ENCODE data around the gene HECTD1.
A peak's percentile ranks its signal among the peaks of the same experiment; 100 is the strongest.
"Not testable (repeated sequence)": the region's sequence is repeated elsewhere in the genome, so short reads cannot be mapped to it uniquely, and the experiment has no call there.

Gene HECTD1

DNA sequence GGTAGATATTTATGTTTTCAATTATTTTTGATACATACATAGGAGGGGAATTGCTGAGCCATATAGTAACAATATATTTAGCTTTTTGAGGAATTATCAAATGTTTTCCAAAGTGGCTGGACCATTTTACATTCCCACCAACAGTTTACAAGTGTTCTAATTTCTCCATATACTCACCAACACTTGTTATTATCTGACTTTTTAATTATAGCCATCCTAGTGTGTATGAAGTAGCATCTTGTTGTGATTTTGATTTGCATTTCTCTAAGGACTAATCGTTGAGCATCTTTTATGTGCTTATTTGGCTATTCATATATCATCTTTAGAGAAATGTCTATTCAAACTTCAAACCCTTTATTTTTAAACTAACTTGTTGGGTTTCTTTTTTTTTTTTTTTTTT lies 17.2 kb upstream of the HECTD1 start:
- ATAC-seq, result no peak

DNA sequence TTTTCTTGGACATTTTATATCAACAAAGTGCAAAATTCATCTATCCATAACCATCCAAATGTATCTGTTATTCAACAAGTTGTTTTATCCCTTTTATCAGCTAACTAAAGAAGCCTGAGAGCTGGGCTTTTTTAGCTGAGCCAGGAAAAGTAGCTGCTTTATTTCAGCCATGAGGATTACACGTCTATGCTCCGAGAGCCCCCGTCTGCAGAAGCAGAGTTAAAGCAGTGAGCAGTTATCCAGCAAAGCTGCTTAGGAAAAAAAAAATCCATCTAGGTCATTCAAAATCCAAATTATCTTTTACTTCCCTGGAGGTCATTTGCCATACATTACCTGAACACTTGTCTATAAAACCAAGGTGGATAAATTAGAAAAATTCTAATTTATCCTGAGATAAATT lies 15.7 kb upstream of the HECTD1 start:
- no peak for ATAC-seq

DNA sequence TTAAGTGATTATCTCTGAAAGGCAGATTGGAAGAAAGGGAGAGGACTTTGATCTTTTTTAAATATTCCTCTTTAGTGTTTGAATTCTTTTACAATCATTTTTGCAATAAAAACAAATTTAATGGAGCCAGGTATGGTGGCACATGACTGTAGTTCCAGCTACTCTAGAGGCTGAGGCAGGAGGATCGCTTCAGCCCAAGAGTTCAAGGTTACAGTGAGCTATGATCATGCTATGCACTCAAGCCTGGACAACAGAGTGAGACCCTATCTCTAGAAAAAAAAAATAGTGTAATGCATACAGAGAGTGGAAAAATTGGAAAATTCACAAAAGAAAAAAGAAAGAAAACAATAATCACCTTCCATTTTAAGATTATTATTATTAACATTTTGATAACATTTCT lies 15.2 kb upstream of the HECTD1 start:
- no peak for ATAC-seq

DNA sequence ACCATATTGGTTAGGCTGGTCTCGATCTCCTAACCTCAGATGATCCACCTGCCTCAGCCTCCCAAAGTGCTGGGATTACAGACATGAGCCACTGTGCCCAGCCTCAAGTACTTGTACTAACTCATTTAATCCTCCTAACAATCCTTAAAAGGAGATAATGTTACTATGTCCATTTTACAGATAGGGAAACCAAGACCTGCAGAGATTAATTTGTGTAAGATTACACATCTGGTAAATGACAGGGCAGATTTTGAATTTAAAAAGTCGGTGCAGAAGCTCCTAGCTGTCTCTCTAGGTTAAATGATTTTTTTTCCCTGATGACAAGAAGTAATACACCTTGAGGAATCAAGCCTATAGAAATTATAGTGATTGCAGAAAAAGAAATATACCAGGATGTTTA lies 13.7 kb upstream of the HECTD1 start:
- ATAC-seq, result no peak

DNA sequence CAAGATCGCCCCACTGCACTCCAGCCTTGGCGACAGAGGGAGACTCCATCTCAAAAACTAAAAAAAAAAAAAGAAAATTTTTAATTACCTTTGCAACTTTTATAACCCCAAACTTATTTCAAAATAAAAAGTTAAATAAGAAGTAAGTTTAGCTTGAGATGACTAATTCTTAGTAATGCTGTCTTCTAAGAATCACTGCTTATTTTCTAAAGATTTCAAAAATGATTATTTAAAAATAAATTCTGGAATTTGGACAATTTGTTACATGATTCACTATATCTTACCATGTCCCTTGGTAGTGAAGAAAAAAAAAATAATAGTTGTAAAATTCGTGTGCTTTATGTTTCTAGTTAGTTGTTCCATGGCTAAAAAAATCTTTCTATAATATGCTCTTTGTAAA lies 11.6 kb upstream of the HECTD1 start:
- ATAC-seq, result no peak

DNA sequence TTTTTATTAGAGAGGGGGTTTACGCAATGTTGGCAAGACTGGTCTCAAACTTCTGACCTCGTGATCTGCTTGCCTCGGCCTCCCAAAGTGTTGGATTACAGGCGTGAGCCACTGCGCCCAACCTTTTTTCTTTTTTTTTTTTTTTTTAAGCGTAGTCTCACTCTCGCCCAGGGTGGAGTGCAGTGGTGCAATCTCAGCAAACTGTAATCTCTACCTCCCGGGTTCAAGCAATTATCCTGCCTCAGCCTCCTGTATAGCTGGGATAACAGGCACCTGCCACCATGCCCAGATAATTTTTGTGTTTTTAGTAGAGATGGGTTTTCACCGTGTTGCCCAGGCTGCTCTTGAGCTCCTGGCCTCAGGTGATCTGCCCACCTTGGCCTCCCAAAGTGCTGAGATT lies 8.8 kb upstream of the HECTD1 start:
- no peak for ATAC-seq

DNA sequence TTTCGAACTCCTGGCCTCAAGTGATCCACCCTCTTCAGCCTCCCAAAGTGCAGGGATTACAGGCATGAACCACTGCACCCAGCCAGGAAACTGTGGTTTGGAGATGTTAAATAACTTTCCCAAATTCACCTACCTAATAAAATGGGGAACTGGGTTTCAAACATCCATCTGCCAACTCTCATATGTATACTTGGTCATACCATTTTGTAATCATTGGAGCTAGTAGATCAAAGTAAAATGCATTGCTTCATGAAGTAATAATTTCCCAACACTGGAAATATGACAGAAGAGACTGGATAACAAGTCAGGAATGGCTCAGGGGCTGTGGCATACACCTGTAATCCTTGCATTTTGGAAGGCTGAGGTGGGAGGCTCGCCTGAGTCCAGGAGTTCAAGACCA lies 5.3 kb upstream of the HECTD1 start:
- no peak for ATAC-seq

DNA sequence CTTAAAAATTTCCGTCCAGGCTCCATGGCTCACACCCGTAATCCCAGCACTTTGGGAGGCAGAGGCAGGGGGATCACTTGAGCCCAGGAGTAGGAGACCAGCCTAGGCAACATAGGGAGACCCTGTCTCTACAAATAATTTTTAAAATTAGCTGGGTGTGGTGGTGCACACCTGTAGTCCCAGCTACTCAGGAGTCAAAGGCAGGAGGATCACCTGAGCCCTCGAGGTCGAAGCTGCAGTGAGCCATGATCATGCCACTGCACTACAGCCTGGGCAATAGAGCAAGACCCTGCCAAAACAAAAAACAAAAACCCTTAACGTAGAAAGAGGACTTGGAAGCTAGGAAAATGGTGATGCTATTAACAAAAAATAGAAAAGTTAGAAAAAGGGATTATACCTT lies 2.0 kb upstream of the HECTD1 start:
- ATAC-seq, result no peak

DNA sequence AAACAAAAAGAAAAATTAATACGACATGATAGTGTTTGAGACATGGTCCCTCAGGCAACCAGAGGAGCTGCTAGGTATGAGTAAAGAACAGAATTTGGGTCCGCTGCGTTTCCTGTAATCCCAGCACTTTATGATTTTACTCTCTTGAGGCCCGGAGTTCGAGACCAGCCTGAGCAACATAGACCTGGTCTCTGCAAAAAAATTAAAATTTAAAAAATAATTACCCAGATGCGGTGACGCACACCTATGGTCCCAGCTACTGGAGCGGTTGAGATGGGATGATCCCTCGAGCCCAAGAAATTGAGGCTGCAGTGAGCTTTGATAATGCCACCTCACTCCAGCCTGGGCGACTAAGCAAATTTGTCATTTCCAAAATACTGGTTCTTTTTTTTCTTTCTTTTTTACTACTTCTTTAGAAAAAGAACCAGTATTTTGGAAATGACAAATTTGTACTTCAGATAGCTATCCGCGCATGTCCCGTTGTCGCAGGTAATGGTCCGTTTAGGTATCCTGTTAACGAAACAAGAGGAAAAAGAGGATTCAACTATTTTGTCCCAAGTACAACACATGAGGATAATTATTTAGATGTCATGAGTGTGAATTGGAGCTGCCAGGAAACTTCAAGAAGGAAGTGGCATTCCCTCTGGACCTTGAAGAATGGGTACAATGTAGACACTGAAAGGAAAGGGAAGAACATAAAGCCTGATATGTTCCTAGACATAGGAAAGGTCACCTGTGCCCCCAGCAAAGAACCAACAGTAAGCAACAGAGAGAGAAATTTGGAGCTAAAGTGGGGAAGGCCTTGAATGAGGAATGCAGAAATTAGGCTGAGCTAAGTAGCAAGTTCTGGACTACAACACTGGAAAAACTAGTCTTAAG lies 1.2 kb upstream of the HECTD1 start:
- no peak for ATAC-seq

DNA sequence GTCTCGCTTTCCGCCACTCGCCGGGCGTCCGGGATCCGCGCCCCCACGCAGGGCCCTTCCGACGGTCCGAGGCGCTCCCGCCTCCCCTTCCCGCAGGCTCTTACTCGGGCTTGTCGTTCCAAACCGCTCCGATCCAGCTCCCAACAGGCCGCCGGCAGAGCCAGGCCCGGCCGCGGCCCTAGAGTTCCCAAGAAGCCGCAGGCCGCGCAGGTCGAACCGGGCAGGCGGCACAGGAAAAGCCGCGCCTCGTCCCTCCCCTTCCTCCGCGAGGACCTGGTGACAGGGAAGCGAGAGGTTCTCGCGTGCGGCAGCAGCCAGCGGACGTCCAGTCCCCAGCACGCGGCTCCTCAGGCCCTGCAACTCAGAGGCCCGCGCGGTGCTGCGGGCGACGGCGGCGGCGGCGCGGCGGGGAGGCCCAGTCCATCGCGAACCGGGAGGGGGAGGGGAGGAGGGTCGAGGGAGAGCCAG lies 272 bp downstream of the HECTD1 start:
- ATAC-seq, result peak; percentile 21 to 24

DNA sequence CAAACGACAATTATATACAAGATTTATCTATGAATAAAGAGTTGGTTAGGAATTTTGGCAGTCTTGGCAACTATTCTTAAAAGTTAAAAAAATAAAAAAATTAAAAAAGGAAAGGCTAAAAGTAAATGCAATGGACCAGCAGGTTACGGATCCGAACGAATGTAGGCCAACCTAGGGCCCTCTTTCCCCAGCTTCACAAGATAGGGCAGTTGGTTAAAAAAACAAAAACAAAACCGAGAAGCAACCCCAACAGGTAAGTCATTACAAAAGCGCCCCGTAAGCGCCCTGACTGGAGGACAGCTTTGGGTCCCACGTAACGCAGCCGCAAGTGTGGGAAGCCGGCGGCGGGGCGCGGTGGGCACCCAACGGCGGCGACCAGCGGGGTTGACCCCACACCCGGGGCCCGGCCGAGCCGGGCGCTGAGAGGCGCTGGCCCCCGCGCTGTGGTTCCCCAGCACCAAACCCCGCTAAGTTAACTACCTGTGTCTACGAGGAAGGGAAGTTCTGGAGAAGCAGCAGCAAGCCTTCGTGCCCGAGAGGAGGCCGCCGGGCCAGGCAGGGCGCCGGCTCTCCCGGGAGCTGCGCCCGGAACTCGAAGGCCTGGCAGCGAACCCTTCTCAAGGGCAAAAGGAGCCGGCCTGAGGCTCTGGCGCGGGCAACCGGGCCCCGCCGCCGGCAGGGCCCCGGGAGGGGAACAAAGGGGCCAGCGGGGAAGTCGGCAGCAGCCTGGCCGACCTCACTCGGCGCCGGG lies 882 bp downstream of the HECTD1 start:
- peak; percentile 11 to 21 for ATAC-seq

DNA sequence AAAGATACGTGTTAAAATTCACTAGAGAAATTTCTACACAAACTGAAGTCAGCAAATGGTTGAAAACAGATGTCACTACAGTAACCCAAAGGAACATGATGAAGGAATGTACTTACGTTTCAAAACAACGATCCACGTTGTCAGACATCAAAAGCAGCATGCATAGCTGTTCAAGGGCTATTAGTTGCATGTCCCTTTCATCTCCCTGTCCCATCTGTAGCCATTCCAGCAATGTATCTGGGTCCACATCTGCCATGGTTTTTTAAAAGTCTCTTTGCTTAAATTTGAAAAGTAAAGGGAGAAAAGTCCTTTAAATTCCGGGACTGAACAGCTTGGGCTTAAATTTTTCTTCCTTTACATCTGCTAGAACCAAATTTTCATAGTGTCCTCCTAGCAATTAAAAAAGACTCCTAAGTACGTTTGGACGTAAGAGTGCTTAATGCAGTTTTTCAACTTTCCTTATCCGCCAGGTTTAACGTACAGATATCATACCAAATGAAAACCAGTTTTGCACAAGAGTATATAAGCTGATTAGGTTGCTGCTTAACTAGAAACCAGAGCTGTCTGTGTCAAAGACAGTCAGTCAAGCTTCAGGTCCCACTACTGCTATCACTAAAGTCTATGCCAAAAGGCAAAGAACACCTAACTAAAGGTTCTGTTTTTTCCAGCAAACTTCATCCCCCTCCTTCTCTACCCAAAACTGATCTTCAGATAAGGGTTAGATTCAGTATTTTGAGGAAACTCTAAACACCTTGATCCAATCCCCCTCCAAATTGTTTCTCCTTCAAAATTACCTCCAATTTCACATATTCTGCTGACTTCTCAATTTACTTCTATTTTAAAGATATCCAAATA lies 1.7 kb downstream of the HECTD1 start:
- no peak for ATAC-seq

DNA sequence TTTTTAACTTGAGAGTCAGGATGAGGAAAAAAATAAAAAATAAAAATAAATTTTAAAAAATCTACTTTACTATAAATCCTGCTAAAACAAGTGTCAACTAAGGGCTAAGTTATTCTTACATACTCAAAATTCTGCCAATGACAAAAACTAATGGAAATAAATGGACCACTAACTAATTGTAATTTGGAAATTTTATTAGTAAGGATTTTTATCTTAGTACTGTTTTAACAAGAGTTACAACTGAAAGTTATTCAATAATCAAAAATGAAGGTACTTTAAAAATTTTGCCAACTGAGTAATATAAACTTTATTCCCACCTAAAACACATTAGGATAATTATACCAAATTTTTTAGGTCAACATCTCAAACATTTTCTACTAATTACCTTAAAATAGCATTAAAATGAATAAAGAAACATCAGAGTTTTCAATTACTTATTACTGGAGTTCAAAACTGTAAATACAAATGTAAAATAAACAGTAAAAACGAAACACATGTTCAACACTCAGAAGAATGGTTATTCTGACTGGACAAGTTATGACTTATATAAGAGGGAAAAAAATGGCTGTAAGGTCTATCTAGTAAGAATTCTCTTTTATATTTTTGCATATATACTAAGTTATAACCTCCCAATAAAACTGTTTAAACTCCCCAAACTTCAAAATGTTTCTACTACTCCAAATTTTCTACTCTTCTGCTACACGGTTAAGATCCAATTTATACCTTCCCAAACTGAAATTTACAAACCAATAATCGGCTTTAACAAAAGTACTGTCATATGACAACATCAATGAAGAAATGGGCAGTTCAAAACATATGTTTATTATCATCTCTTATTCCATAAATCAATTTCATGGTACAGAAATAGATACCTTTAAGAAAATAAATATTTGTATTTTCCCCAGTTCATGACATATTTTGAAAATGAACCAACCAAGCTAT lies 2.7 kb downstream of the HECTD1 start:
- no peak for ATAC-seq

DNA sequence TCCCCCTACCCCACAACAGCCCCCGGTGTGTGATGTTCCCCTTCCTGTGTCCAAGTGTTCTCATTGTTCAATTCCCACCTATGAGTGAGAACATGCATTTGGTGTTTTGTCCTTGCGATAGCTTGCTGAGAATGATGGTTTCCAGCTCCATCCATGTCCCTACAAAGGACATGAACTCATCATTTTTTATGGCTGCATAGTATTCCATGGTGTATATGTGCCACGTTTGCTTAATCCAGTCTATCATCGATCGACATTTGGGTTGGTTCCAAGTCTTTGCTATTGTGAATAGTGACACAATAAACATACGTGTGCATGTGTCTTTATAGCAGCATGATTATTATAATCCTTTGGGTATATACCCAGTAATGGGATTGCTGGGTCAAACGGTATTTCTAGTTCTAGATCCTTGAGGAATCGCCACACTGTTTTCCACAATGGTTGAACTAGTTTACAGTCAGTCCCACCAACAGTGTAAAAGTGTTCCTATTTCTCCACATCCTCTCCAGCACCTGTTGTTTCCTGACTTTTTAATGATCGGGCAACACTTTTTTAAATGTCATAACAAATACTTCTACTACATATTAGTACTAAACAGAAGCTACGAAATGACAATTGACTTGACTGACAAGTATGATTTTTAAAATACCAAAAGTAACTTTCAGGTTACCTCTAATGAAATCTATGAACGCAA lies 3.5 kb downstream of the HECTD1 start:
- not testable (repeated sequence) for ATAC-seq

DNA sequence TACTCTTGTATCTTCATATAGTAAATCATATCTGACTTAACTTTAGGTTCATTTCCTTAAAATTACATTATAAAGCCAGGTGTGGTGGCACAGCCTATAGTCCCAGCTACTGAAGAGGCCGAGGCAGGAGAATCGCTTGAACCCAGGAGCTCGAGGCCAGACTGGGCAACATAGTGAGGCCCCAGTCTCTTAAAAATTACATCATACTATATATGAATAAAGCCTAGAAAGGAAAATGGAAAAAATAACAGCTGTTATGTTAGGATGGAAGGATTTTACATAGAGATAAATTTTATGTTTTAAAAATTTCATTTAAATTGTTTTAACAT lies 4.2 kb downstream of the HECTD1 start:
- ATAC-seq, result no peak

DNA sequence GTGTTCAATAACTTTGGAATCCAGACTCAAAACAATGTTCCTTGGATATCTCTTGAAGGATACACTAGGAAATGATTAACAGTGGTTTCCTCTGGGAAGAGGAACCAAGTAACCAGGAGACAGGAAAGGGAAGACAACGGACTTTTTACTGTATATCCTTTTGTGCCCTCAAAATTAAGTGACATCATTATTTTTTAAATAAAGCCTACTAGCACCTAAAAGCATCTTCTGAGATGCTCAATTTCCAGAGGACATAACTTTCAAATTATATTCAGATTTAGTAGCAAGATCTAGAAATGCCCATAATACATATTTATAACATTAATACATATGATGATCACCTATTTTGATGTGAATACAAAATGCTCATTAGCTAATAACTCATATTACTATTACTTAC lies 6.5 kb downstream of the HECTD1 start:
- ATAC-seq, result no peak

DNA sequence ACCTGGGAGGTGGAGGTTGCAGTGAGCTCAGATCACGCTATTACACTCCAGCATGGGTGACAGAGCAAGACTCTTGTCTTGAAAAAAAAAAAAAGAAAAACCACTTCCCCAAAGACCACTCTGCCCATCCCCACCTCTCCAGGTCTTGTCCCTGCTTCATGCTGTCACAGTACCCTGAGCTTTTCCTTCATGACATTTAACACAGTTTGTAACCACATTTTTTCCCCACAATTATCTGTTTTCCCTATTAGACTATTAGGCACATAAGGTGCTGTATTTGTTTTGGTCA lies 6.9 kb downstream of the HECTD1 start:
- ATAC-seq, result no peak

DNA sequence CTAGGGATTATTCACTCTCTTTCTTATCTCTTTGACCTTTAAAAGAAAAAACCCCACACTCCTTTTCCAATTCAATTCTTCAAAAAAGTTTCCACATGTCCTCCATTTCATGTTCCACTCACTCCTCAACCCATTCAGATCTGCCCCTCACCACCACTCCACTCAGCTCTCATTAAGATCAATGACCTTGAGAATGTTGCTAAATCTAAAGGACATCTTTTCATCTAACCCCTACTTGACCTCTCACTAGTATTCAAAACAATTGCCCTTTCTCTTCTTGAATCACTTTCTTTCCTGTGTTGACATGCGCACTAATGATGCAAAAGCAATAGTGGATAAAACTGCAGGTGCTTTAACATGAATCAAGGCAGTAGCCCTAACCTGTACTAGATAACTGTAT lies 9.9 kb downstream of the HECTD1 start:
- no peak for ATAC-seq

DNA sequence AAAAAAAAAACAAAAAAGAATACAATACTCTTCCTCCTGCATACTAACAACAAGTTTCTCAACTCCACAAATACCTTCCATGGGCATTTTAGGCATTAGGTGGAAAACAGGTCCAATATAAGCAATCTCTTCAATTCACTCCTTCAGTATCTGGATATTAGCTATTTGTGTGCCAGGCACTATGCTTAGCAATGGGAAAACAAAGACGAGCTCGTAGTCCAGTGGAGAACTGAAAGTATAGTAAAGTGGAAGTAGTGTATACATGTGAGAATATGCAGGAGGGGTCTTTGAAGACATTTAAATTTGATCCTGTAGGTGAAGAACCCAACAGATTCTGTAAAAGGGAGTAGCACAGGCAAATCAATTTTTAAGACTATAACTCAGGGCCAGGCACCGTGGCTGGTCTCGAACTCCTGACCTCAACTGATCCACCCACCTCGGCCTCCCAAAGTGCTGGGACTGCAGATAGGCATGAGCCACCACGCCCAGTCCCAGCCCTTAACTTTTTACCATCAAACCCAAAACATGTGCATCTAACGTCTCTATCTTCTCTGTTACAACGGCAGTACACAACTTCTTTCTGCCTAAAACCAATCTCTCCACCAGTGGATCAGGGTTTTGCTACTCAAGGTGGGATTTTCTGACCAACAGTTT lies 10.6 kb downstream of the HECTD1 start:
- ATAC-seq, result no peak

DNA sequence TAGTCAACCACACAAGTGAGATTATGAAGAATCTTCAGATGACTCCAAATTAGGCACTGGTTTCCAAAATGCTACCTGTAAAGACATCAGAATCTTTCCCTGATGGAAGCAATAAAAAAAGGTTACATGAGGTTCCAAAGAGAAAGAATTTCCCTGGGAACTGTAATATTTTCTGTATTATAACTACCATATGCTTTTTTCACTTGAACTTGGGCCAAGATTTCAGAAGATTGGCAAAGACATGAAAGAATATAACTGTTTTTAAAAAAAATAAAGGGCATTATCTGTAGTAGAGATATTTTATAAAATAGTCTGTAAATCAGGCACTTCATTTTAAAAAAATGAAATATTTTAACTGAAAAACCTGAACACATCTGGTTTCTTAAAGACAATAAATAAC lies 12.9 kb downstream of the HECTD1 start:
- ATAC-seq, result no peak

DNA sequence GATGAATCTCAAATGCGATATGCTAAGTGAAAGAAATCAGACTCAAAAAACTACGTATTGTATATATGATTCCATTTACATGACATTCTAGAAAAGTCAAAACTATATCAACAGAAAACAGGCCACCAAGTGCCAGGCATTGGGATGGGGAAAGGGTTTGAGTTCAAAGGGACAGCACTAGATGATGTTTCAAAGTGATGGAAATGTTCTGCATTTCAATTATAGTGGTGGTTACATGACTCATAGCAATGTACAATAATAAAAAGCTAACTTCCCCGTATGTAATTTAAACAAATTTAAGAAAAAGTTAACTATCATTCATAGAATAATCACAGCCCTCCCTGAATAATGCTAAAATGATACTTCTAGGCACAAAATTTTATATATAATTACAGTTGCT lies 13.5 kb downstream of the HECTD1 start:
- peak; percentile 38 to 66 for ATAC-seq
